HepG2 (cell line): ENCODE results near the gene CBFA2T2.

ENCODE experiments used
- ARNT ChIP-seq: fragments of 450-650 bp; IDR thresholded peaks from 2 replicates; pipeline ENCODE4 v1.6.1; 2017
- EZH2 ChIP-seq: conservative IDR thresholded peaks from 2 replicates; pipeline ENCODE4 v1.6.1; 2012; ENCODE audit warnings: mild to moderate bottlenecking, low read depth, low read length, moderate library complexity
- FOXA1 ChIP-seq, 2 experiments: fragments of 450-650 bp in 1 of 2; sonication (generic) in 1 of 2; formaldehyde crosslinking in 1 of 2; IDR thresholded peaks; 2 replicates each; pipeline versions ENCODE4 v1.4.0 to v1.6.1; 2016 to 2020; ENCODE audit warnings: missing genetic modification reagents in 1 of 2
- FOXP1 ChIP-seq, 2 experiments: fragments of 450-650 bp in 1 of 2; IDR thresholded peaks; 2 replicates each; pipeline ENCODE4 v1.6.1; 2017 to 2018; ENCODE audit warnings: antibody characterized with exemption in 1 of 2
- HOXA9 ChIP-seq: sonication (generic); formaldehyde crosslinking; IDR thresholded peaks from 2 replicates; pipeline ENCODE4 v1.8.1; 2022; ENCODE audit warnings: missing genetic modification reagents, mild to moderate bottlenecking, moderate library complexity, borderline replicate concordance
- RAD21 ChIP-seq: fragments of 450-650 bp; formaldehyde crosslinking; IDR thresholded peaks from 2 replicates; pipeline ENCODE4 v1.5.0; 2020; ENCODE audit warnings: mild to moderate bottlenecking
- SP1 ChIP-seq, 2 experiments: fragments of 450-650 bp in 1 of 2; sonication (generic) in 1 of 2; formaldehyde crosslinking in 1 of 2; IDR thresholded peaks; 2 replicates each; pipeline versions ENCODE4 v1.4.0 to v1.6.1; 2016 to 2020; ENCODE audit warnings: missing genetic modification reagents in 1 of 2
- TMF1 ChIP-seq: sonication (generic); formaldehyde crosslinking; IDR thresholded peaks from 2 replicates; pipeline ENCODE4 v1.8.1; 2022; ENCODE audit warnings: low read depth, missing genetic modification reagents
- ZNF24 ChIP-seq: fragments of 450-650 bp; IDR thresholded peaks from 2 replicates; pipeline ENCODE4 v1.6.1; 2017; ENCODE audit warnings: antibody characterized with exemption, mild to moderate bottlenecking
- TF ChIP-seq, protein P1 (sequence below): IDR thresholded peaks from 2 replicates; pipeline ENCODE4 v1.6.1; 2016; ENCODE audit warnings: low read depth
- TF ChIP-seq, protein P2 (sequence below): sonication (generic); formaldehyde crosslinking; IDR thresholded peaks from 2 replicates; pipeline ENCODE4 v1.5.0; 2020; ENCODE audit warnings: mild to moderate bottlenecking, missing genetic modification reagents
- TF ChIP-seq, protein P3 (sequence below): sonication (generic); formaldehyde crosslinking; IDR thresholded peaks from 2 replicates; pipeline ENCODE4 v1.5.0; 2020; ENCODE audit warnings: mild to moderate bottlenecking, missing genetic modification reagents, moderate library complexity

DNA sequence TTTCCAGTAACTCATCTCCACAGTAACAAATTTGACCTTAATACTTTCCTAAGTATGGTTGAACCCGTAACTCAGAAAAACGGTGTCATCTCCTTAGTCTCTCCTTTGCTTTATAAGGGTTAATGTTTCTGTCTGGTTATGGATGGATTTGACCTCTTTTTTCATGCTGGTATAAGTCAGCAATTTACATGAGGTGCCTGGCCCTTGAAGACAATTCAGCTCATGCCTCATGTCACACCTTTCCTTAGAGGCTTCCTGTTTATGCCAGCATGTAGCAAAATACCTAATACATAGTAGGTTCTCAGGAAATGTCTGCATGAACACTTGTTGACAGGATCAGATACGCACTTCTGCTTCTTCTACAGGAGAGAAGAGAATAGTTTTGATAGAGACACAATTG is 134.5 kb downstream of the CBFA2T2 start:
- TF ChIP-seq, protein P1, sequence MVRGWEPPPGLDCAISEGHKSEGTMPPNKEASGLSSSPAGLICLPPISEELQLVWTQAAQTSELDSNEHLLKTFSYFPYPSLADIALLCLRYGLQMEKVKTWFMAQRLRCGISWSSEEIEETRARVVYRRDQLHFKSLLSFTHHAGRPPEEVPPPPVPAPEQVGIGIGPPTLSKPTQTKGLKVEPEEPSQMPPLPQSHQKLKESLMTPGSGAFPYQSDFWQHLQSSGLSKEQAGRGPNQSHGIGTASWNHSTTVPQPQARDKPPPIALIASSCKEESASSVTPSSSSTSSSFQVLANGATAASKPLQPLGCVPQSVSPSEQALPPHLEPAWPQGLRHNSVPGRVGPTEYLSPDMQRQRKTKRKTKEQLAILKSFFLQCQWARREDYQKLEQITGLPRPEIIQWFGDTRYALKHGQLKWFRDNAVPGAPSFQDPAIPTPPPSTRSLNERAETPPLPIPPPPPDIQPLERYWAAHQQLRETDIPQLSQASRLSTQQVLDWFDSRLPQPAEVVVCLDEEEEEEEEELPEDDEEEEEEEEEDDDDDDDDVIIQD (CRISPR knock-in tag), result no peak
- TF ChIP-seq FOXA1 (IDR thresholded peaks at IDR 0.05) (no peak), FOXA1 (CRISPR knock-in tag; IDR thresholded peaks at IDR 0.05) (no peak), EZH2 (no peak), ZNF24 (no peak), FOXP1 (IDR thresholded peaks at IDR 0.05) (no peak), FOXP1 (CRISPR knock-in tag; IDR thresholded peaks at IDR 0.05) (no peak), HOXA9 (CRISPR knock-in tag) (no peak), SP1 (IDR thresholded peaks at IDR 0.05) (no peak), SP1 (CRISPR knock-in tag; IDR thresholded peaks at IDR 0.05) (no peak), ARNT (no peak), TMF1 (no peak), RAD21 (no peak)
- TF ChIP-seq, protein P2, sequence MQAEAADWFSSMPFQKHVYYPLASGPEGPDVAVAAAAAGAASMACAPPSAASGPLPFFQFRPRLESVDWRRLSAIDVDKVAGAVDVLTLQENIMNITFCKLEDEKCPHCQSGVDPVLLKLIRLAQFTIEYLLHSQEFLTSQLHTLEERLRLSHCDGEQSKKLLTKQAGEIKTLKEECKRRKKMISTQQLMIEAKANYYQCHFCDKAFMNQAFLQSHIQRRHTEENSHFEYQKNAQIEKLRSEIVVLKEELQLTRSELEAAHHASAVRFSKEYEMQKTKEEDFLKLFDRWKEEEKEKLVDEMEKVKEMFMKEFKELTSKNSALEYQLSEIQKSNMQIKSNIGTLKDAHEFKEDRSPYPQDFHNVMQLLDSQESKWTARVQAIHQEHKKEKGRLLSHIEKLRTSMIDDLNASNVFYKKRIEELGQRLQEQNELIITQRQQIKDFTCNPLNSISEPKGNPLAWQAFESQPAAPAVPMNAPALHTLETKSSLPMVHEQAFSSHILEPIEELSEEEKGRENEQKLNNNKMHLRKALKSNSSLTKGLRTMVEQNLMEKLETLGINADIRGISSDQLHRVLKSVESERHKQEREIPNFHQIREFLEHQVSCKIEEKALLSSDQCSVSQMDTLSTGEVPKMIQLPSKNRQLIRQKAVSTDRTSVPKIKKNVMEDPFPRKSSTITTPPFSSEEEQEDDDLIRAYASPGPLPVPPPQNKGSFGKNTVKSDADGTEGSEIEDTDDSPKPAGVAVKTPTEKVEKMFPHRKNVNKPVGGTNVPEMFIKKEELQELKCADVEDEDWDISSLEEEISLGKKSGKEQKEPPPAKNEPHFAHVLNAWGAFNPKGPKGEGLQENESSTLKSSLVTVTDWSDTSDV (CRISPR knock-in tag), result no peak
- TF ChIP-seq, protein P3, sequence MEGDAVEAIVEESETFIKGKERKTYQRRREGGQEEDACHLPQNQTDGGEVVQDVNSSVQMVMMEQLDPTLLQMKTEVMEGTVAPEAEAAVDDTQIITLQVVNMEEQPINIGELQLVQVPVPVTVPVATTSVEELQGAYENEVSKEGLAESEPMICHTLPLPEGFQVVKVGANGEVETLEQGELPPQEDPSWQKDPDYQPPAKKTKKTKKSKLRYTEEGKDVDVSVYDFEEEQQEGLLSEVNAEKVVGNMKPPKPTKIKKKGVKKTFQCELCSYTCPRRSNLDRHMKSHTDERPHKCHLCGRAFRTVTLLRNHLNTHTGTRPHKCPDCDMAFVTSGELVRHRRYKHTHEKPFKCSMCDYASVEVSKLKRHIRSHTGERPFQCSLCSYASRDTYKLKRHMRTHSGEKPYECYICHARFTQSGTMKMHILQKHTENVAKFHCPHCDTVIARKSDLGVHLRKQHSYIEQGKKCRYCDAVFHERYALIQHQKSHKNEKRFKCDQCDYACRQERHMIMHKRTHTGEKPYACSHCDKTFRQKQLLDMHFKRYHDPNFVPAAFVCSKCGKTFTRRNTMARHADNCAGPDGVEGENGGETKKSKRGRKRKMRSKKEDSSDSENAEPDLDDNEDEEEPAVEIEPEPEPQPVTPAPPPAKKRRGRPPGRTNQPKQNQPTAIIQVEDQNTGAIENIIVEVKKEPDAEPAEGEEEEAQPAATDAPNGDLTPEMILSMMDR (CRISPR knock-in tag), result no peak
